ENCODE results near the gene HIVEP1.

GRCh38 chr6:12009180-12009685 is 2.9 kb upstream of the HIVEP1 start:
- peak; percentile 28 to 57 for TF ChIP-seq EGR1 (IDR thresholded peaks at IDR 0.05; ENCODE audit: low read depth in 2 of 2)
- TF ChIP-seq CTCF (IDR thresholded peaks at IDR 0.05; ENCODE audit: low read depth, low read length, missing input control), result no peak
- TF ChIP-seq TAF1 (conservative IDR thresholded peaks at IDR 0.05), result no peak
- TF ChIP-seq YY1 (IDR thresholded peaks at IDR 0.05), result no peak
- peak; percentile 57 to 62 for TF ChIP-seq HNF4A (conservative IDR thresholded peaks at IDR 0.05)
- no peak for TF ChIP-seq JUND (IDR thresholded peaks at IDR 0.05)
- TF ChIP-seq ZBTB33 (IDR thresholded peaks at IDR 0.05), result no peak
- TF ChIP-seq MAX (IDR thresholded peaks at IDR 0.05), result no peak
- TF ChIP-seq FOXA1 (IDR thresholded peaks at IDR 0.05), result no peak
- TF ChIP-seq RXRA (IDR thresholded peaks at IDR 0.05), result no peak
- TF ChIP-seq REST (IDR thresholded peaks at IDR 0.05), result no peak
